Fibroblast of gingiva (primary cell): ENCODE data around the gene GABRP.
"Not testable (repeated sequence)": the region's sequence is repeated elsewhere in the genome, so short reads cannot be mapped to it uniquely, and the experiment has no call there.

Experiments used
- DNase-seq: peaks from one replicate; pipeline ENCODE4 v3.0.0-alpha.2; 2011; ENCODE audit warnings: low read depth

GABRP gene, protein sequence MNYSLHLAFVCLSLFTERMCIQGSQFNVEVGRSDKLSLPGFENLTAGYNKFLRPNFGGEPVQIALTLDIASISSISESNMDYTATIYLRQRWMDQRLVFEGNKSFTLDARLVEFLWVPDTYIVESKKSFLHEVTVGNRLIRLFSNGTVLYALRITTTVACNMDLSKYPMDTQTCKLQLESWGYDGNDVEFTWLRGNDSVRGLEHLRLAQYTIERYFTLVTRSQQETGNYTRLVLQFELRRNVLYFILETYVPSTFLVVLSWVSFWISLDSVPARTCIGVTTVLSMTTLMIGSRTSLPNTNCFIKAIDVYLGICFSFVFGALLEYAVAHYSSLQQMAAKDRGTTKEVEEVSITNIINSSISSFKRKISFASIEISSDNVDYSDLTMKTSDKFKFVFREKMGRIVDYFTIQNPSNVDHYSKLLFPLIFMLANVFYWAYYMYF

DNA sequence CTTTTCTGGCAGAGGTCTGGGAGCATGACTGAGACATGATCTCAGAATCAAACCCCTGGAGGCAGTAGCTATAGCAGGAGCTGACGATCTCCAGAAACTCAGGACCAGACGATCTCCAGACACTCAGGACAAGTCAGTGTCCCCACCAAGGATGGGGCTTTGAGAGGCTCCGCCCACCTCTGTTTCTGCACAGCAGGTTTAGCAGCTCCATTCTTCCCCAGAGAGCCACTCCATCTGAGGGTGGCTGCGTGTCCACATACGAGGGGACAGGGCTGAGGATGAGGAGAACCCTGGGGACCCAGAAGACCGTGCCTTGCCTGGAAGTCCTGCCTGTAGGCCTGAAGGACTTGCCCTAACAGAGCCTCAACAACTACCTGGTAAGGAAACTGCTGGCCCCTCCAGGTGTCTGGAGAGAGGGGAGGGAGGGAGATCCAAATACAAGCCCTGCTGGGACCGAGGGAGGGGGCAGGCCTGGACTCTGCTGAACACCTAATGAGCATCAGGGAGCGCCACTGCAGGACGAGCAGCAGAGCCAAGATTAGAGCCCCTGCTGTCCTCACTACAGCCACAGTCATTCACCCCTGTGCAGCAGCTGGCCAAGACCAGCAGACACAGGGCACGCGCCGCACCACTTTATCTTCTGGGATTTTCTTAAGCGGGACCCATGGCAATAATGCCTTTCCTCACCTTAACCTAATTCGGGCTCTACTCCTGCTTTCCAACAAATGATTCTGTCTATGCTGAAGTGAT lies at the start of gene GABRP:
GABRP (plus strand) TSS at position 228 of the 750 bp plus-strand sequence. CDS start 4,891 bp downstream, outside the sequence.
- DNase-seq, result no peak

DNA sequence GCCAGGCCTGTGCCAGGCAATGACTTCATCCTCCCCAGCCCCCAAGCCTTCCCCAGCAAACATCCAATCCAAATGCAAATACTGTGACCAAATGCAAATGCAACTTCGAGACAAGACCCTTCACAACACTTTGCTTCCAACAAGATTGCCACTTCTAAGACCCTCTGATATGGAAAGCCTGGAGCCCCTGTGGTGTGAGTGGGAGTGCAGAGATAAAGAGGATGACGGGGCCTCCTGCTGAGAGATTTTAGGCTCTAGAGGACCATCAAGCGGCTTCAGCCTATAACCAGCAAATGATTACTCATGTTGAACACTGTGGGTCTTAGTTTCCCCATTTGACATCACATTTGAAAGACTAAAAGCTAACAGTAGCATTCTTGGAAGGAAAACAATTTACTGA lies 46.6 kb upstream of the GABRP start:
- no peak for DNase-seq

DNA sequence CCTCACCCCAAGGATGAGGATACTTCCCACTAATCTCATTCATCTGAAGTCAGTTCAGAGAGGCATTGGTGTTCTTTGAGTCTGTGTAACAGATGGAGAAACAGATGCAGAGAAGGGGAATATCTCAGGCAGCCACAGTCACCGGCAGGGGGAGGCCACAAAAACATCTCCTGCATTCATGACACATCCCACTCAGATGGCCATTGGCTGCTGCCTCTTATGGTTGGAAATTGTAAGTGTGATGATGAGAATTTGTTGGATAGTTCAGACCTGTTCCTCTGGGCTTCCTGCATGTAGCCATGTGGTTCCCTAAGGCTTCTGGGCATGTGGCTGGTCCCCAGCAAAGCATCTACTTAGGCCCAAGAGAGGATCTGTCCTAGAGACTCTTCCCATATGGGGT lies 45.9 kb upstream of the GABRP start:
- DNase-seq, result no peak

DNA sequence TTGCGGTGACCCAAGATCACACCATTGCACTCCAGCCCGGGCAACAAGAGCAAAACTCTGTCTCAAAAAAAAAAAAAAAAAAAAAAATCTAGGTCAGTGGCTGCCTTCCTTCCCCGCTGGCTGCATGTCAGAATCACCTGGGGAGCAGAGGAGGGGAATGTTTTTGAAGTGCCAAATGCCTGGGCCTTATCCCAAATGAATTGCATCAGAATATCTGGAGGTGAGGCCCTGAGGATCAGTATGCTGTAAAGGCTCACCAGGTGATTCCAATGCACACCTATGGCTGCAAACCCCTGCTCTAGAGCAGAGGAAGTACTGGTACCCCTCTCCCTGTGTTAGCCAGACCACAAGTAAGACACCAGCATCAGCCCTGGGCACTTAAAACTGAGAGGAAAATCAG lies 44.7 kb upstream of the GABRP start:
- no peak for DNase-seq

DNA sequence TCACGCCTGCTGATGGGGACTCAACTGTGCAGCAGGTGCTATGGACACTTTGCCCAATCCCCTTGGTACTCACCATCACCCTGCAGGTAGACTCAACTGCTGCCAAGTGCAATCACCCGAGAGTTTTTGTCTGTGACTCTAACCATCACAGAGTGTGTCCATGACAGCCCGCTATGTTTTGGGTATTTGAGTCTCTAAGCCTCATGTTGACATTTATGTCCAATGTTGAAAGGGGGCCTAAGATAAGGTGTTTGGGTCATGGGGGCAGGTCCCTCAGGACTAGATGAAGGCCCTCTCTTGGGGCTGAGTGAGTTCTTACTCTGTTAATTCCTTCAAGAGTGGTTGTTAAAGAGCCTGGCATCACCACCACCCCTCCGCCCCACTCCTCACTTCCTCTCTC lies 44.1 kb upstream of the GABRP start:
- no peak for DNase-seq

DNA sequence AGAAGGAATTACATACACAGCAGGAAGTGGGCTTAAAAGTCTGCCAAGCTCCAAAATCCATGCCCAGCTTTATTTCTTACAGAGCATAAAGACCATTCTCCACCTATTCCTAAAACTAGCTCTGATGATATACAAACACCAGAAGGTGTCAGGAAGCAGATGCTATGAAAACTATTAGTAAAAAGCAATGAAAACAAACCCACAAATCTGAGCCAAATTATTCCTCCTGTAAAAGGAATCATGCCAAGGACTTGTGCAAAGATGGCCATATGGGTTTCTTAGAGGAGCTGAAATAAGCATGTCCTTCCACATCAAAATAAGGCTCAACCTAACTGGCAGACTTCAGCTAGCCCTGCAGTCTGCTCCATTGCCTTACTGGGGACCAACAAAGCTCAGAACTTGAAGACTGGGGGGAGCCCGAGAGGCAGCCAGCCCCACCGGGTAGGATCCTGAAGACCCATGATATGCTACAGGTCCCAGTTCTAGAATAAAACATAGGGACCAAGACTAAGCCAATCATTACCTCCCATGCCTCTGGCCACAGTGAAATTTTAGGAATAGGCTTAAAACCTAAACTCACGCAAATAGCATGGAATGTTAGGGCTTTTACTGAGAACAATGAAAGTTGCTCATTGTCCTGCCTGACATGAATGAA lies 42.8 kb upstream of the GABRP start:
- DNase-seq, result no peak

DNA sequence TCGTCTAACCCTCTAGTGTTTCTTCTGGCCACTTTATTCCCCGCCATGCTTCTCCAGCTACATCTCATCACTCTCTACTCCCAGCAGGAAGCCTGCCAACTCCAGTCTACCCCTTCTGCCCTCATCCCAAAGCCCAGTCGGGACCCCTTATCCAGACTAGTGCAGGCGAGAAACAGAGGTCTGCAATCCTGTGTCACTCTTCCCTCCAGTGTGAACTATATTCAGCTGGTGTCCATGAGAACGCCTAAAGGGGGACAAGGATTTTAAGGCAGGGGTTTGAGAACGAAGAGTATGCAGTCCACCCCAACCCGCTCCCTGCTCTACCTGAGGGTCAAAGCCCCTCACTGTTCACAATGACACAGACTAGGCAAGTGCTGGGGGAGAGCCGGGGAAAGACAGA lies 41.7 kb upstream of the GABRP start:
- no peak for DNase-seq

DNA sequence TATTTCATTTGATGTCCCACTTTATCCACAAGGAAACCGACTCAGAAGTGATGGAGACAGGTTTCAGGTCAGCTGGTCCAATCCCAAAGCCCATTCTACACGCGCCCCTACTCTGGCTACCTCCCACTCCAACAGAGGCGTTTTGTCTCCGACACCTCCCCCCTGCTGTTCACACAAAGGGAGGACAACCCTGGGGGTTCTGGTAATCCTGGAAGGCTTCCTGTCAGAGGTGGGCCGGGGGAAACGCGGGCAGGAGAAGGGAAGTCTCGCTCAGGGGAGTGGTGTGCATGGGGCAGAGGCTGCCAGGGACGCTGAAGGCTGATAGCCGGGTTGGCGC lies 39.7 kb upstream of the GABRP start:
- DNase-seq, result no peak

DNA sequence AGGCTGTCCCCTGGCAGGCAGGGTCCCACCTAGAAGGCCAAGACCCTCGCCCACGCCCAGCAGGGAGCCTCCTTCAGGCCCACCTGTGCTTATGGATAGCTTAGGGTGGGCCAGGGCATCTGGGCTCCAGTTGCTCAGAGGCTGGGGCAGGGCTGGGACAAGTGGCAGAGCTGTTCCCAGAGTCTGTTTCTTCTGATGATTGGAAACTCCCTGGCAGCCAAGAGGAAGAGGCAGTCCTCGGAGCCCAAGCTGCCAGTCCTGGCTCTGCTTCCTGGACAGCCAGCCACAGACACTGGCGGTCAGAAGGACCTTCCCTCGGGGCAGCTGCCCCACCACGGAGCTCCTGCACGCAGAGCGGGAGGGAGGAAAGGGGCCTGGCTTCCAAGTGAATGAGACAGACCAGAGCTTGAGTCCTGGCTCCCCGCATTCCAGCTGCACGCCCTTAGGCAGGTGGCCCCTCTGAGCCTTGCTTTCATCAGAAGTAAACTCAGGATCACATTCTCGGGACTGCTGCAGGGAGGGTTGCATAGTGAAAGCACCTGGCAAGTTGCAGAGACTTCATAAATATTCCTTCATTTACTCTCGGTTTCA lies 37.9 kb upstream of the GABRP start:
- no peak for DNase-seq

DNA sequence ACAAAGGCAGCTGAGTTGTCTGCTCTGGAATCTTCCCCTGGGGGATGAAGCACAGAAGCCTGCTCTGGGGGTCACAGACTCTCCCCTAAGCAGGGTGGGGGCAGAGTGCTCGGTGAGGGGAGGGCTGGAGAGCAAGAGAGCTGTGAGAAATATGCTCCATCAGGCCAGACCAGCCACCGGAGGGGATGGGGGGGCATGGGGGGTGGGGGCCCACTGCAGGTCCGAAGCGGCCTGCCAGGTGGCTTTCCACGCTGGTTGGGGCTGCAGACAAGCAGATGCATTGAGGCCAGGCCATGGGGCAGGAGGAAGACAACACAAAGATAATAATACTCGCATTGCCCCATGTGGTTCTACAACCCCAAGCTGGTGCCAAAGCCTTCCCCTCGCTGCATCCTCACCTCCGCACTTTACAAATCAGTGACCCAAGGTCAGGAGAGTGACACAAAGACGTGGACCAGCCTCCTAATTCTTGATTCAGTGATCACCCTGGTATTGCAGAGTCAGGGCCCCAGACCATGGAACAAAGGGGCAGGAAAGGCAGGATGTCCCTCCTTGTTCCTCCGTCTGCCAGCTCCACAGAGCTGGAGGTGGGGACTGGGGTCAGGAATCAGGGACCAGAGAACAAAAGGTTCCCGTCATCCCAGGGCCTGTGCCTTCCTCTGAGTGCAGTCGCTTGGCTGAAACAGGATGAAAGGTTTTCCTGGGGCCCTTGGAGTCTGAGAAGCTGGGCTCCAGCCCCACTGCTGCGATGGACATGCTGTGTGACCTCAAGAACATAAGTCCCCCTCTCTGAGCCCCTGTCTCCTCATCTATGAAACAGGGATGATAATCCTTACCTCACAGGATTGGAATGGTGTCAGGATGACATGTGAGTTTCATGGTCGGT lies 37.2 kb upstream of the GABRP start:
- no peak for DNase-seq

DNA sequence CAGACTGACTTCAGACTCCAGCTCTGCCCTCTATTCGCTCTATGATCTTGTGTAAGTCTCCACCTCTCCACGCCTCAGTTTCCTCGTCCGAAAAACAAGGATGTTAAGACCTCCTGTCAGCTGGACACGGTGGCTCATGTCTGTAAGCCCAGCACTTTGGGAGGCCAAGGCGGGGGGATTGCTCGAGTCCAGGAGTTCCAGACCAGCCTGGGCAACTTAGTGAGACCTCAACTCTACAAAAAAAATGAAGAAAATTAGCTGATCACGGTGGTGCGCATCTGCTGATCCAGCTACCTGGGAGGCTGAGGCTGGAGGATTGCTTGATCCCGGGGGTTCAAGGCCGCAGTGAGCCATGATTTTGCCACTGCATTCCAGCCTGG lies 36.6 kb upstream of the GABRP start:
- DNase-seq, result no peak

DNA sequence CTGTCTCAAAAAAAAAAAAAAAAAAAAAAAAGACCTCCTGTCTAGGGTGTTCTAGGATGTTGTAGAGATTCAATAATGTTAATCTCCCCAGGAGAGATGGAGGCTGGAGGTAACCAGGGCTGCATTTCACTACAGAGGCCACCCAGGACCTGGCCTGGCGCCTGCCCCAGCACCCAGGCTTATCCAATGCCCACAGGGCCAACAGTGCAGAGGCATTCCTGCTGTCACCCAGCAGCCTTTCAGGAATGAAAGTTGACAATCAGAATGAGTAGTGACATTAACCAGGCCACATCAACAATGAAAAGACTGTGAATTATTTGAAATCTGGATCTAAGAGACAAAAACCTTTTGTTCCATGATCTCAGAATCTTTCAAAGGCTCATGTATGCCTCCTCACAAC lies 36.2 kb upstream of the GABRP start:
- DNase-seq, result no peak

DNA sequence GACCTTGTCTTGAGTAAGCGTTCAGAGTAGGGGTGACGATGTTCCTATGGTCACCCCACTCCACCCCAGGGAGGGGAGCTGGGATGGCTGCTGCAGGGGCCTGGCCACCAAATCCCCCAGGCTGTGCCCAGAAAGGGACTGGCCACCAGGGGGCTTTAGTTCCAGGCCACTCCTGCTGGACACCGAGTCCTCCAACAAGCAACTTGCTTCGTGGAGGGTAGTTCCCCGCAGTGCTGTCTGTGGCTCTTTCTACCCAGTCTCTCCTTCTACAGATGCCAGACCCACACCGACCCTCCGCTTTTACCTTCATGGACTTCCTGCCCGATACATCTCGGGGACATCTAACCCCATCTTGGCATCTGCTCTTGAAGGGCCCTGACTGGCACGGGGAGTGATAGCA lies 35.7 kb upstream of the GABRP start:
- DNase-seq, result no peak

DNA sequence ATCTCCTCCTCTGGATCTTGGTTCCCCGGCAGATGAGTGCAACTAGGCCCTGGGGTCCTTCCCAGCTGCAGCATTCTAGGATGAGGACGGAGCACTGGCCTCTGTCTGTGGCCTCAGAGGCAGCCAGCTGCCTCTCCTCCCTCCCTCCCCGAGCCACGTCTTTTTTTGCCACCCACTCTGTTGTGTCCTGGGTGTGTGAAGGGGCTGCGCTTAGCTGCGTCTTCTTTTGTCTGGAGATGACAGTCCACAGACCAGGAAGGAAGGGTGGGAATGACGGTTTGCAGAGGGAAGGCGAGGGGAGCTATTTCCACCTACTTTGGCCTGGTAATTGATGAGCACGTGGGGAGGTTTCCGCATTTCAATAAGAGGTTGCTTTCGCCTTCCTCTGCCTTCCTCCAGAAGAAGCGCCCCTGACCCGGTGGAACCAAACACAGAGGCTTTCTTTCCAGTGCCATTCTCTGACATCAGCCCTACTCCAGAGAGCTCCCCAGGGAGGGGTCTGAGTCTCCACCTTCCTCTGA lies 34.5 kb upstream of the GABRP start:
- no peak for DNase-seq

DNA sequence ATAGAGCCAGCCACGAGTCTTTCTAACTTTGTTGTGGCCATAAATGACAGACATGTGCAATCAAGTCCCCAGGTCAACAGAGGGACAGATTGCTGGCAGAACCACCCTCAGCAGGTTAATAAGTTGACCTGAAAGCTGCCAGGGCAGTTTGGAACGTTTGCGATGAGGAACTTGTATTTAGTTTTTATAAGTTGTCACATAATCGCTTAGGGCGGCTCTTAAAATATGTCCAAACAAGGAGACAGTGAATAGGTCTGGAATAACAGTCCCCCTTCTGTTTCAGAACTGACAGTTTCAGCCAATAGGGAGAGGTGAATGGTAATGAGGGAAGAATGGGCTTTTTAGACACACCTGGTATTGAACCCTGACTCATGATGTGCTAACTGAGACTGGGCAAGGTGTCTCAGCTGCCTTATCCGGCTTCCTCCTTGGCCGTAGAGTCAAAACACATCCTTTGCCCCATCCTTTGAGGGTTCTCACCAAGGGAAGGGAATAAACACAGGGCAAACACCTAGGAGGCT lies 33.6 kb upstream of the GABRP start:
- DNase-seq, result no peak

DNA sequence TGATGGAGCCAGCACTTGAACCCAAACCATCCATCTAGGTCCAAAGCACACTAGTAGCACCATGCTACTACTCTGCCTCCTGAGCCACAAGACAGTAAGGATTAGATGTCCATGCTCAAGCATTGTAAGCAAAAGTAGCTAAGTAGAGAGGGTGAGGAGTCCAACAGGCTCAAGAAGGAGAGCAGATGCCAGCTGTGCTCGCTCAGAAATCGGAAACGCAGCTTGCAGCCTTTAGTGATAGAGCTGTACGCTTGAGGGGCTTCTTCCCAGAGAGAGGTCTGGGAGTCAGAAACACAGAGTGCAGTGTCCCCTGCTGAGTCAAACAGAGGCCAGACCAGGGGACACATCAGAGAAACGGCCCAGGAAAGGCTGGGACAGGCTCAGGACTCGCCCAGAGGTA lies 32.7 kb upstream of the GABRP start:
- no peak for DNase-seq

DNA sequence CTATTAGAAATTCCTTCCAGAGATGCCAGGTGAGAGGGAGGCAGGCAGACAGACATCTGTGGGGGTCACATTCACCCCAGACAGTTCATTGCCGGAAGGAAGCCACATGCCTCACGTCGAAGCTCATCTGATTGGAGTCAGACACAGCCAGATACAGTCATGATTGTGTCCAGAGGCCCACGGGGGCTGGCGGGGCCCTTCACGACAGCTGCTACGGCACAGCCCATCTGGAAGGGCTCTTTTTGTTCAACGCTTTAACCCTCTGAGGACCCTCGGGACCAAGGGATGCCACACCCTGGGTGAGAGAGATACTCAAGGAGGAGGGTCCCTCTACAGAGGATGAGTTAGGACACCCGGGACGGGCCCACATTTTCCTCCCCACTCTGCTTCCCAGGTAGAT lies 31.9 kb upstream of the GABRP start:
- DNase-seq, result no peak

DNA sequence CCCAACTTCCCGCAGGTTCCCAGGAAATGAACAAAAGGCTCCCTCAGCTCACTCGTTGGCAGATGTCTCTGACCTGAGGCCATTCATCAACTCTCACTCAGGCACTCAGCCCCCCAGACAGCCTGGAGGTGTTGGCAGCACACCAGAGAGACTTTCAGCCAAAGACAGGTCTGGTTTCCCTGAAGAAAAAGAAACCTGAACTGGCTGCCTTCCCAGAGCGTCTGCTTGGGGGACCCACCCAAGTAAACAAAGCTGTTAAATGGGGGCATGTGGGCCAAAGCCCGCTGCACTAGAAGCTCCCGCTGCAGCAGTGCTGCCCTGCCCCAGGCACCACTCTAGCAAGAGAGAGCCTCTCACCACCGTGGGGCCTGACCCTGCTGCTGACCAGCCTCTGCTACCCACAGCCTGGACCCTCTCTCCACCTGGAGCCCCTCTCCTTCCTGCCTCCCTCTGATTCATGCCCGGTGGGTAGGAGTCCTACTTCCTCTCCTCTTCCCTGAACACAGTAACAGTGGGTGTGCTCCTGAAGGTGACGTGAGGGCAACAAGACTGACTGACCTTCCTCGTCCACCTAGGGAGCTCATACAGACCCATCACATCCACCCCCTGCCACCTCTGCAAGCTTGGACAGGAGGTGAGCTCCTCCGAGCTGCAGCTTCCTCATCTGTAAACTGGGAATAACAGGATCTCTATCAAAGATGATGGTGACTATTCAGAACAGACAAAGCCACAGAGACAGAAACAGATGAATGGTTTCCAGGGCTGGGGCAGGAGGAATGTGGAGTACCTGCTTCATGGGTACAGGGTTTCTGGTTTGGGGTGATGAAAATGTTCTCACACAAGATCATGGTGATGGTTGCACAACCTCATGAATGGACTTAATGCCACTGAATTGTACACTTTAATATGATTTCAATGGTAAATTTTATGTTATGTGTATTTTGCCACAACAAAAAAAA lies 31.0 kb upstream of the GABRP start:
- DNase-seq, result no peak

DNA sequence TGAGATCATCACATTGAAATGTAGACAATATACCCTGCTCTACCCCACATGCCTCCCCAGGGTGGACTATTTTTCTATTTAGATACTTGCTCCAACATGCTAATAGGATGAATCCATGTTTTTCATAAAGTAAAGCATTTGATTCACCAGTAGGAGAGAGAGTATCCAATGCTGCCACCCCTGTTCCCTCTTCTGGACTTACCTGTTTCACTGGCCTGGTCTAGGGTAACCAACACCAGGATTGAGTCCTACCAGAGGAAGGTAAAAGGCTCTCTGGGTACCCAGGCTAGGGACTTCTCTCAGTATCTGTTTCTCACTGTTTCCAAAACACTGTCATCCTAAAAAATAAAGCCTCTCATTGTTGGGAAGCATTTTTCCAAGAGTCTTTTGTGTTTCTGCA lies 30.2 kb upstream of the GABRP start:
- DNase-seq, result no peak

DNA sequence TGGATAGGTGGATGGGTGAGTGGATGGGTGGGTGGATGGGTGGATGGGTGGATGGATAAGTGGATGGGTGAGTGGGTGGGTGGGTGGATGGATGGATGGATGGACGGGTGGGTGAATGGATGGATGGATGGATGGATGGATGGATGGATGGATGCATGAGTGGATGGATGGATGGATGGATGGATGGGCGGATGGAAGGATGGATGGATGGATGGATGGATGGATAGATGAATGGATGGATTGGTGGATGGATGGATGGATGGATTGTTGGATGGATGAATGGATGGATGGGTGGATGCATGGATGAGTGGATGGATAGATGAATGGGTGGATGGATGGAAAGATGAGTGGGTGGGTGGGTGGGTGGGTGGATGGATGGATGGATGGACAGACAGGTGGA lies 29.0 kb upstream of the GABRP start:
- not testable (repeated sequence) for DNase-seq
